Measurements from ENCODE around the gene AMFR.

The AMFR gene

DNA sequence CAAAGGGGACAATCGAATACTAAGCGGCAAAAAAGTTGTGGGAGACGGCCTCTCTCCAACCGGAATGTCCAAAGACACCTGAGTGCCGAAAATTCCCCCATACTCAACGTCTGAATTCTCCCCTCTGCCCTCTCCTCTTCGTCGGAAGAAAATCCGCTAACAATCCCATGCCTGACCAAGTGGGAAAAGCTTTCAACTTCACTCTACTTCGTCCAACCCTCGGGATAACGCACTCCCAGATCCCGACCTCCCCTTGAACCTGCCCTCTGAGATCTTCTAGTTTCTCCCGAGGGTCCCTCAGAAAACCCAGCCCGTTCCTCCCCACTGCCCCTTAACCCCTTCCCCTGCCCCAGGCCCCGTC, 961 bp downstream of the AMFR start:
- WGBS (ENCODE audit: extremely low coverage, insufficient coverage, insufficient read length), result no CpG with 5 or more reads among the region's 16 CpGs
- no peak overlapping the region for H4K12ac ChIP-seq (ENCODE audit: low read depth, low read length)
- H4K91ac ChIP-seq (ENCODE audit: low read depth, low read length), result no peak overlapping the region

DNA sequence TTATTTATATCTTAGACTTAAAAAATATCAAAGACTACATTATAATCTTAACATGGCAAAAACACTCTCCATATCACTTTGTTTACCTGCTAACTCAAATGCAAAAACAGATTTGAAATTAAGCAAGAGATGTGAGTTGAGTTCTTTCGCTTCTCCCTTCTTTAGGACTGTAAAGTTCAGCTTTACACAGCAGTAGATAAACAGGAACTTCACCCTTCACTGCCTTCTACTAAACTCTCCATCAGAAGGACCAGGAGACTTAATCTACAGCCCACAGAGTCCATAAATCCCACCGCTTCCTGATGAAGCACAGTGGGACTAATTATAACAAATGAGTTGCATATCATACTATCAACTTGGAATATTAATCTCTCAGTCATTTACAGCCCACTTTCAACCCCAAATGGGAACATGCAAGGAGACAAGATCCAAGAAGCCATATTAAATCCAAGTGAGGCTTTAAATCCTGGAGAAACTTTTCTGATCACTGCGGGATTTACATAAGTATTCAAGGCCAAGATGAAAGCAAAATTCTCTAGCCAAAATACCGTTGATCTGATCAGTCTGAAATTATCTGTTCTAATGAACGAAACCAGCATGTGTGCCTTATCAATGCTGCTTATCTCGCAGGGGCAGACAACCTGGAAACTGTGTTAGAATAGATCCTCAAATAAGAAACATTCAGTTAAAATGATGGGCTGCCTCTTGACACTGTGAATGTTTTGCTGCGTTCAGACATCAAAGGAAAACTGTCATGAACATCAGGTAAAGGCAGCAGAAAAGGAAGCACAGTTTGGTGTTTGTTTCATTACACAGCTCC, 1.6 kb downstream of the AMFR start:
- H3K4me1 ChIP-seq (ENCODE audit: control insufficient read depth in 1 of 2, insufficient read depth in 2 of 2, low read length in 2 of 2), result peaks cover 0 to 5% of the 10 kb centered on the region in 2 experiments
- no peak overlapping the region for H3K23ac ChIP-seq (ENCODE audit: low read length)
- H3K4me2 ChIP-seq (ENCODE audit: low read length), result peak overlapping the region; percentile 83
- no peak overlapping the region for H2AK5ac ChIP-seq (ENCODE audit: low read length)
- no peak overlapping the region for H2BK12ac ChIP-seq (ENCODE audit: low read length)
- no peak overlapping the region for H3K27ac ChIP-seq (ENCODE audit: low read depth, low read length)
- H3K36me3 ChIP-seq (ENCODE audit: control insufficient read depth in 1 of 2, insufficient read depth in 2 of 2, low read length in 2 of 2), result peaks cover under 1 to 1% of the 10 kb centered on the region in 2 experiments
- no peaks in the 10 kb centered on the region for H3K27me3 ChIP-seq (ENCODE audit: insufficient read depth, low read length)
- no peaks in the 10 kb centered on the region for H3K9me3 ChIP-seq (ENCODE audit: insufficient read depth, low read depth, low read length)
- no peak overlapping the region for H4K12ac ChIP-seq (ENCODE audit: low read depth, low read length)
- no peak overlapping the region for H4K91ac ChIP-seq (ENCODE audit: low read depth, low read length)
- H2AFZ ChIP-seq (ENCODE audit: insufficient read depth, low read length, poor library complexity), result no peak overlapping the region
- H3K4ac ChIP-seq (ENCODE audit: low read depth, low read length), result no peak overlapping the region
- no peak overlapping the region for H3K14ac ChIP-seq (ENCODE audit: low read length)
- DNase-seq, result peak in 1 of 2 donors; percentile 41
- H3K4me3 ChIP-seq (ENCODE audit: low read depth, low read length), result peak overlapping the region; percentile 95
- H3K9ac ChIP-seq (ENCODE audit: low read length), result no peak overlapping the region
- H3K18ac ChIP-seq (ENCODE audit: low read length), result no peak overlapping the region
- peaks cover 5% of the 10 kb centered on the region for H3K79me2 ChIP-seq (ENCODE audit: control insufficient read depth, insufficient read depth, low read length, poor library complexity)
- no peak overlapping the region for H4K8ac ChIP-seq (ENCODE audit: low read depth, low read length)
- peaks cover 4% of the 10 kb centered on the region for H3K79me1 ChIP-seq (ENCODE audit: low read length)
- WGBS (ENCODE audit: extremely low coverage, insufficient coverage, insufficient read length), result no CpG with 5 or more reads among the region's 7 CpGs
- H2BK120ac ChIP-seq (ENCODE audit: insufficient read depth, low read length, poor library complexity), result no peak overlapping the region
- H2BK5ac ChIP-seq (ENCODE audit: low read depth, low read length, poor library complexity), result no peak overlapping the region

More for the DNA sequence above, 961 bp downstream of the AMFR start:
- DNase-seq, result peak in 1 of 2 donors; percentile 29
- Histone ChIP-seq H3K79me2 (ENCODE audit: control insufficient read depth, insufficient read depth, low read length, poor library complexity) (peaks cover 5% of the 10 kb centered on the region), H2AFZ (ENCODE audit: insufficient read depth, low read length, poor library complexity) (no peak overlapping the region), H3K27ac (ENCODE audit: low read depth, low read length) (no peak overlapping the region), H4K8ac (ENCODE audit: low read depth, low read length) (no peak overlapping the region), H3K23ac (ENCODE audit: low read length) (no peak overlapping the region), H3K4me2 (ENCODE audit: low read length) (peak overlapping the region; percentile 83), H3K18ac (ENCODE audit: low read length) (no peak overlapping the region), H3K9me3 (ENCODE audit: insufficient read depth, low read depth, low read length) (no peaks in the 10 kb centered on the region), H3K9ac (ENCODE audit: low read length) (peak overlapping the region; percentile 55), H3K14ac (ENCODE audit: low read length) (no peak overlapping the region), H2BK12ac (ENCODE audit: low read length) (no peak overlapping the region), H3K36me3 (ENCODE audit: control insufficient read depth in 1 of 2, insufficient read depth in 2 of 2, low read length in 2 of 2) (peaks cover 2% of the 10 kb centered on the region in 2 experiments), H3K27me3 (ENCODE audit: insufficient read depth, low read length) (no peaks in the 10 kb centered on the region), H2AK5ac (ENCODE audit: low read length) (no peak overlapping the region), H2BK5ac (ENCODE audit: low read depth, low read length, poor library complexity) (no peak overlapping the region), H2BK120ac (ENCODE audit: insufficient read depth, low read length, poor library complexity) (no peak overlapping the region), H3K4me3 (ENCODE audit: low read depth, low read length) (peak overlapping the region; percentile 95), H3K4me1 (ENCODE audit: control insufficient read depth in 1 of 2, insufficient read depth in 2 of 2, low read length in 2 of 2) (peaks cover 0 to 5% of the 10 kb centered on the region in 2 experiments), H3K4ac (ENCODE audit: low read depth, low read length) (no peak overlapping the region), H3K79me1 (ENCODE audit: low read length) (peaks cover 4% of the 10 kb centered on the region)

DNA sequence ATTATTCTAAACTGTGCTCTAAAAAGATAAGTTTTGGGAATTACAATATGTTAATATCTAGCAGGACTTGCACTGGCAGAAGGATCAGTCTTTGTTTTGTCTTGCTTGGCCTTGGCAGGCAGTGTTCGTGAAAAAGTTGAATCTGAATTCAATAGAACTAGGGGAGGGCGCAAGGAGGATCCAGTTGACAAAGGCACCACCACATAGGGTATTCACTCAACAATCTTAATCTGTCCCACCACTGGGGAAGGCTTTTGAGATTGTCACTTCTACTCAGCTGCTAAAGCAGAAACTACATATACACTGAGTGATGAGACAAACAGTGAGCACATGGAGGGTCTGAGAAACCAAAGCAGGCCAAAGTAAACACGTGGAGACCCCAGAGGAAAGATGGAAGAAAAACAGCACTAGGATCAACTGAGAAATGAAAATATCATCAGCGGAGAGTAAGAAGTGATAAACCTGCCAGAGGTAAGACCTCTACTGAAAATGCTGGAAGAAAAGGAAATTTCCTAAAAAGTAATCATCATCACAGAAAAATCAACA, 2.4 kb downstream of the AMFR start:
- no CpG with 5 or more reads among the region's 4 CpGs for WGBS (ENCODE audit: extremely low coverage, insufficient coverage, insufficient read length)
- Histone ChIP-seq H3K9ac (ENCODE audit: low read length) (no peak overlapping the region), H2AK5ac (ENCODE audit: low read length) (no peak overlapping the region), H3K4ac (ENCODE audit: low read depth, low read length) (peak overlapping the region; percentile 29), H4K8ac (ENCODE audit: low read depth, low read length) (no peak overlapping the region), H3K14ac (ENCODE audit: low read length) (no peak overlapping the region), H3K27me3 (ENCODE audit: insufficient read depth, low read length) (no peaks in the 10 kb centered on the region), H3K23ac (ENCODE audit: low read length) (no peak overlapping the region), H2BK120ac (ENCODE audit: insufficient read depth, low read length, poor library complexity) (no peak overlapping the region), H3K4me2 (ENCODE audit: low read length) (no peak overlapping the region), H3K4me3 (ENCODE audit: low read depth, low read length) (no peak overlapping the region), H3K27ac (ENCODE audit: low read depth, low read length) (no peak overlapping the region), H2AFZ (ENCODE audit: insufficient read depth, low read length, poor library complexity) (no peak overlapping the region), H3K79me1 (ENCODE audit: low read length) (peaks cover 4% of the 10 kb centered on the region), H3K36me3 (ENCODE audit: control insufficient read depth in 1 of 2, insufficient read depth in 2 of 2, low read length in 2 of 2) (no peaks in the 10 kb centered on the region), H2BK5ac (ENCODE audit: low read depth, low read length, poor library complexity) (no peak overlapping the region), H4K91ac (ENCODE audit: low read depth, low read length) (no peak overlapping the region), H4K12ac (ENCODE audit: low read depth, low read length) (no peak overlapping the region), H2BK12ac (ENCODE audit: low read length) (no peak overlapping the region), H3K79me2 (ENCODE audit: control insufficient read depth, insufficient read depth, low read length, poor library complexity) (peaks cover 5% of the 10 kb centered on the region), H3K9me3 (ENCODE audit: insufficient read depth, low read depth, low read length) (no peaks in the 10 kb centered on the region), H3K4me1 (ENCODE audit: control insufficient read depth in 1 of 2, insufficient read depth in 2 of 2, low read length in 2 of 2) (peaks cover 0 to 5% of the 10 kb centered on the region in 2 experiments), H3K18ac (ENCODE audit: low read length) (no peak overlapping the region)
- DNase-seq, result no peak

DNA sequence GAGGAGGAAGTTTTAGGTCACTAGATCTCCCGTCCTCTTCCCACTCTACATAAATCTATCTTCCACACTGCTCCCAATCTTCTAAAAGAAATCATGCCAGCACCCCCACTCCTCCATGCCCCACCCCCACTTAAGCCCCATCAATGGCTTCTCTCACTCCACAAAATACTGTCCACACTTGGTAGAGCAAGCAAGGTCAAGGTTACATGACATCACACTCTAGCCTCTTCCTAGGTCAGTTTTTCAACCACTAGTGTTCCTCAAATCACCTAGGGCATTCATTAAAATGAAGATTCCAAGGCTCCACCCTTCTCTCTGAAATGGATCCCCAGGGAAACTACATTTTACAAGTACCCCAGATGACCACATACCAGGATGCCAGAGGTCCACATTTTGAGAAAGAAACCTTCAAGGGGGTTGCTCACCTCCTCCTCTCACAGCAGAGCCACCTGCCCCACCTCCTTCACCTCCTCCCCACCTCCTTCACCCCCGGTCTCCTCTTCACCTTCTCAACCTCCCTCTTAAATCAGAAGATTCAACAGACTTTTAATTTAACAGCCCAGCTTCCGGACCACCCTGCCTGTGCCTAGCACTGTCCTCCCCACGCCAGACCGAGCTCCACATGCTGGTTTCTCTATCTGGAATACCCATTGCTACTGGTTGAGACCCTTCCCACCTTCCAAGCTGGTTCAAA, 3.2 kb downstream of the AMFR start:
- no peak overlapping the region for H3K23ac ChIP-seq (ENCODE audit: low read length)

More for the DNA sequence above, 3.2 kb downstream of the AMFR start:
- H4K91ac ChIP-seq (ENCODE audit: low read depth, low read length), result no peak overlapping the region
- H3K9me3 ChIP-seq (ENCODE audit: insufficient read depth, low read depth, low read length), result no peaks in the 10 kb centered on the region
- H4K12ac ChIP-seq (ENCODE audit: low read depth, low read length), result no peak overlapping the region
- no peak overlapping the region for H2AFZ ChIP-seq (ENCODE audit: insufficient read depth, low read length, poor library complexity)
- no peak overlapping the region for H3K9ac ChIP-seq (ENCODE audit: low read length)
- peaks cover 5% of the 10 kb centered on the region for H3K79me2 ChIP-seq (ENCODE audit: control insufficient read depth, insufficient read depth, low read length, poor library complexity)
- no peak overlapping the region for H4K8ac ChIP-seq (ENCODE audit: low read depth, low read length)
- H3K79me1 ChIP-seq (ENCODE audit: low read length), result peaks cover 4% of the 10 kb centered on the region
- H2BK5ac ChIP-seq (ENCODE audit: low read depth, low read length, poor library complexity), result no peak overlapping the region
- no peaks in the 10 kb centered on the region for H3K27me3 ChIP-seq (ENCODE audit: insufficient read depth, low read length)
- peaks cover 0 to 5% of the 10 kb centered on the region in 2 experiments for H3K4me1 ChIP-seq (ENCODE audit: control insufficient read depth in 1 of 2, insufficient read depth in 2 of 2, low read length in 2 of 2)
- WGBS (ENCODE audit: extremely low coverage, insufficient coverage, insufficient read length), result no CpG with 5 or more reads among the region's 5 CpGs
- DNase-seq, result no peak
- H3K36me3 ChIP-seq (ENCODE audit: control insufficient read depth in 1 of 2, insufficient read depth in 2 of 2, low read length in 2 of 2), result no peaks in the 10 kb centered on the region
- H3K4ac ChIP-seq (ENCODE audit: low read depth, low read length), result peak overlapping the region; percentile 65
- no peak overlapping the region for H3K4me2 ChIP-seq (ENCODE audit: low read length)
- no peak overlapping the region for H2BK120ac ChIP-seq (ENCODE audit: insufficient read depth, low read length, poor library complexity)
- H3K14ac ChIP-seq (ENCODE audit: low read length), result no peak overlapping the region
- H3K4me3 ChIP-seq (ENCODE audit: low read depth, low read length), result no peak overlapping the region
- H2BK12ac ChIP-seq (ENCODE audit: low read length), result no peak overlapping the region
- no peak overlapping the region for H2AK5ac ChIP-seq (ENCODE audit: low read length)
- no peak overlapping the region for H3K18ac ChIP-seq (ENCODE audit: low read length)
- no peak overlapping the region for H3K27ac ChIP-seq (ENCODE audit: low read depth, low read length)
